ENCODE measurements around the gene AGBL4.

The AGBL4 gene

GRCh38 chr1:48701445-48701844 is 1322.3 kb downstream of the AGBL4 start:
- in situ Hi-C loops (cut with HindIII; ENCODE audit: low sequenced_read_pairs): no loop called here
- DNase-seq (ENCODE audit: low read depth, low spot score): no peak
- TF ChIP-seq CTCF (IDR thresholded peaks at IDR 0.05; ENCODE audit: low read depth, low read length): no peak
- no peak overlapping the region for H3K4me3 ChIP-seq (ENCODE audit: low read depth, low read length)

- TF ChIP-seq CTCF (IDR thresholded peaks at IDR 0.05; ENCODE audit: low read depth, low read length): peak; percentile 94
- peak; percentile 23 for DNase-seq (ENCODE audit: low read depth, low spot score)
- no peak overlapping the region for H3K4me3 ChIP-seq (ENCODE audit: low read depth, low read length)
- in situ Hi-C loops (cut with HindIII; ENCODE audit: low sequenced_read_pairs): no loop called here
These were observed 1326.6 kb downstream of the AGBL4 start for GRCh38 chr1:48697066-48697707.

- DNase-seq (ENCODE audit: low read depth, low spot score): no peak
- in situ Hi-C loops (cut with HindIII; ENCODE audit: low sequenced_read_pairs): no loop called here
- no peak for TF ChIP-seq CTCF (IDR thresholded peaks at IDR 0.05; ENCODE audit: low read depth, low read length)
- no peak overlapping the region for H3K4me3 ChIP-seq (ENCODE audit: low read depth, low read length)
These were observed 1328.6 kb downstream of the AGBL4 start for GRCh38 chr1:48695161-48695560.

GRCh38 chr1:48693674-48694320 is 1330.0 kb downstream of the AGBL4 start:
- DNase-seq (ENCODE audit: low read depth, low spot score): no peak
- no peak for TF ChIP-seq CTCF (IDR thresholded peaks at IDR 0.05; ENCODE audit: low read depth, low read length)
- in situ Hi-C loops (cut with HindIII; ENCODE audit: low sequenced_read_pairs): no loop called here
- no peak overlapping the region for H3K4me3 ChIP-seq (ENCODE audit: low read depth, low read length)

GRCh38 chr1:48693180-48693579 is 1330.6 kb downstream of the AGBL4 start:
- no peak for TF ChIP-seq CTCF (IDR thresholded peaks at IDR 0.05; ENCODE audit: low read depth, low read length)
- no peak overlapping the region for H3K4me3 ChIP-seq (ENCODE audit: low read depth, low read length)

GRCh38 chr1:48692235-48692634 is 1331.5 kb downstream of the AGBL4 start:
- TF ChIP-seq CTCF (IDR thresholded peaks at IDR 0.05; ENCODE audit: low read depth, low read length): no peak
- DNase-seq (ENCODE audit: low read depth, low spot score): no peak
- in situ Hi-C loops (cut with HindIII; ENCODE audit: low sequenced_read_pairs): no loop called here
- no peak overlapping the region for H3K4me3 ChIP-seq (ENCODE audit: low read depth, low read length)

More at GRCh38 chr1:48693180-48693579, 1330.6 kb downstream of the AGBL4 start:
- in situ Hi-C loops (cut with HindIII; ENCODE audit: low sequenced_read_pairs): no loop called here
- no peak for DNase-seq (ENCODE audit: low read depth, low spot score)
